ENCODE data around the gene SFXN3.

DNA sequence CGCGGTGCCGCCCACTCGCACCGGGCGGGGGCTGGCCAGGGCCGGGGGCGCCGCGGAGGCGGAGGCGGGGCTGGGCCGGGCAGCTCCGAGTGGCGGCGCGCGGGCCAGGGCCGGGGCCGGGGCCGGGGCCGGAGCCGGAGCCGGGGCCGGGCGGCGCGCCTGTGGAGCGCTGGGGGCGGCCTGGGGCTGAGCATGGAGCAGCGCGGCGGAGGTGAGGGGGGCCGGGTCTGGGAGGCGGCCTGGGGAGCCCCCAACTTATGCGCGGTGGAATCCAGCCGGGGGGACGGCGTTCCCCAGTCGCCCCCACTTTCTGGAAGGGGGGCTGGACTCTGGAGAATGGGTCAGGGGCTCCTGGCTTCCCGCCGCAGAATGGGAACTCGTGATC is 31.3 kb upstream of the SFXN3 start, which contains the start of gene LZTS2:
- no peak for TF ChIP-seq POLR2A (IDR thresholded peaks at IDR 0.05; ENCODE audit: extremely low read depth, insufficient read length)
- TF ChIP-seq, protein P1, sequence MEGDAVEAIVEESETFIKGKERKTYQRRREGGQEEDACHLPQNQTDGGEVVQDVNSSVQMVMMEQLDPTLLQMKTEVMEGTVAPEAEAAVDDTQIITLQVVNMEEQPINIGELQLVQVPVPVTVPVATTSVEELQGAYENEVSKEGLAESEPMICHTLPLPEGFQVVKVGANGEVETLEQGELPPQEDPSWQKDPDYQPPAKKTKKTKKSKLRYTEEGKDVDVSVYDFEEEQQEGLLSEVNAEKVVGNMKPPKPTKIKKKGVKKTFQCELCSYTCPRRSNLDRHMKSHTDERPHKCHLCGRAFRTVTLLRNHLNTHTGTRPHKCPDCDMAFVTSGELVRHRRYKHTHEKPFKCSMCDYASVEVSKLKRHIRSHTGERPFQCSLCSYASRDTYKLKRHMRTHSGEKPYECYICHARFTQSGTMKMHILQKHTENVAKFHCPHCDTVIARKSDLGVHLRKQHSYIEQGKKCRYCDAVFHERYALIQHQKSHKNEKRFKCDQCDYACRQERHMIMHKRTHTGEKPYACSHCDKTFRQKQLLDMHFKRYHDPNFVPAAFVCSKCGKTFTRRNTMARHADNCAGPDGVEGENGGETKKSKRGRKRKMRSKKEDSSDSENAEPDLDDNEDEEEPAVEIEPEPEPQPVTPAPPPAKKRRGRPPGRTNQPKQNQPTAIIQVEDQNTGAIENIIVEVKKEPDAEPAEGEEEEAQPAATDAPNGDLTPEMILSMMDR (IDR thresholded peaks at IDR 0.05; ENCODE audit: low read depth, low read length), result no peak
- TF ChIP-seq, protein P2, sequence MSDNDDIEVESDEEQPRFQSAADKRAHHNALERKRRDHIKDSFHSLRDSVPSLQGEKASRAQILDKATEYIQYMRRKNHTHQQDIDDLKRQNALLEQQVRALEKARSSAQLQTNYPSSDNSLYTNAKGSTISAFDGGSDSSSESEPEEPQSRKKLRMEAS (IDR thresholded peaks at IDR 0.05; ENCODE audit: low read depth, low read length), result no peak
